ENCODE measurements around the gene SURF6. TPM values are rescaled to one million over a fixed set of nuclear protein-coding genes. Genes with fewer than 3 reads are reported as not detected.

SURF6 gene
- total and polyA plus RNA-seq, 2 of the 8 experiments (the other 6 are each of a cell fraction or from before 2014, with no cell fraction given): 6.1 to 23.7 TPM

DNA sequence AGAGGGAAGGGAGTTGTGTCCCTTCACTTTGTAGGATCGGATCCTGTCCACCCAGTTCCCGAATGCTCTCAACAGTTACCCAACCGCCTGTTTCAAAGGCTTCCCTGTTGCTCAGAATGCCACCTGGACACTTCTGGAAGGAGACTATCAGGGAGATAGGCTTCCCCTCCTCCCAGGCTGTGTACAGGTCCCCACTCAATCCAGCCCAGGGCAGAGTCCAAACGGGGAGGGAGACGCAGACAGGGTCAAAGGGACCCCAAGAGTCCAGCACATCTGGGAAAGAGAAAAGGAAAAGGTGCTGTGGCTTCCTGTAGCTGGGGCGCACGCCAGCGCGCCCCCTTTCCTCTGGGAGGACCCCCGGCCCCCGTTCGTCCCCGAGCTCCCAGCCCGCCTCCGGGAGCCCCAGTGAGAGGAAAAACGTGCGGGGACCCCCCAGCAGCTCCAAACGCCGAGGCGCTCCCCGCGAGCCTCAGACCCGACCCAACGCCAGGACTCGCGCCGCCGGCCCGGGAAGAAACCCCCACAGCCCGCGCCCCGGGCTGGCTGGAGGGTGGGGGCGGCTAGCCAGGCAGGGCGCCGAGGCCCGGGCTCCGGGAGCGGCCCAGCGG lies 39.2 kb upstream of the SURF6 start (continued):
- TF ChIP-seq EP300 (IDR thresholded peaks at IDR 0.05; ENCODE audit: borderline replicate concordance in 1 of 2, low read depth in 2 of 2, low read length in 2 of 2) (no peak), POU5F1 (IDR thresholded peaks at IDR 0.05; ENCODE audit: low read depth, low read length) (no peak), TAF7 (optimal IDR thresholded peaks at IDR 0.05; ENCODE audit: borderline replicate concordance, low read depth, low read length) (no peak), KDM1A (IDR thresholded peaks at IDR 0.05; ENCODE audit: borderline replicate concordance, low read length) (no peak), SRF (IDR thresholded peaks at IDR 0.05; ENCODE audit: low read depth, low read length) (no peak), ASH2L (IDR thresholded peaks at IDR 0.05; ENCODE audit: low read length) (peak; percentile 71), ZNF274 (IDR thresholded peaks at IDR 0.05; ENCODE audit: borderline replicate concordance, extremely low read depth, low read length) (no peak), SP2 (IDR thresholded peaks at IDR 0.05; ENCODE audit: low read length) (peak; percentile 10; the same call in 1 of the 2 replicates), KDM4A (IDR thresholded peaks at IDR 0.05; ENCODE audit: low read depth, low read length, severe bottlenecking) (peak; percentile 74), JUN (IDR thresholded peaks at IDR 0.05; ENCODE audit: low read depth, low read length) (no peak)
